ENCODE results near the gene PHYHIPL. TPM values are rescaled to one million over a fixed set of nuclear protein-coding genes. Genes with fewer than 3 reads are reported as not detected.

Gene PHYHIPL
- total and polyA plus RNA-seq, 2 of the 8 experiments (the other 6 are each of a cell fraction or from before 2014, with no cell fraction given), result 0.23 to 0.48 TPM

GRCh38 chr10:59276919-59277318, 100.5 kb downstream of the PHYHIPL start:
- H3K23ac ChIP-seq (ENCODE audit: insufficient read length), result no peak overlapping the region
- H3K4me1 ChIP-seq (replicated peaks in 1 of 4; ENCODE audit: control insufficient read depth in 3 of 4, insufficient read depth in 4 of 4, low read length in 3 of 4), result no peaks in the 10 kb centered on the region
- H3K79me2 ChIP-seq (ENCODE audit: control insufficient read depth in 1 of 2, insufficient read depth in 2 of 2, low read length in 2 of 2), result no peaks in the 10 kb centered on the region
- H3K9ac ChIP-seq (replicated peaks in 1 of 4; ENCODE audit: extremely low read depth in 1 of 4, low read depth in 3 of 4, low read length in 3 of 4), result no peak overlapping the region
- no peaks in the 10 kb centered on the region; the same call in 1 of the 2 replicates for H3K23me2 ChIP-seq (ENCODE audit: low read depth, low read length)
- H3K14ac ChIP-seq (ENCODE audit: insufficient read length), result no peak overlapping the region
- H3K9me3 ChIP-seq (ENCODE audit: insufficient read depth in 2 of 2, low read depth in 1 of 2, low read length in 1 of 2), result no peaks in the 10 kb centered on the region
- H2BK20ac ChIP-seq (ENCODE audit: low read length), result no peak overlapping the region
- no peaks in the 10 kb centered on the region for H3K36me3 ChIP-seq (ENCODE audit: control insufficient read depth in 2 of 4, insufficient read depth in 4 of 4, low read length in 3 of 4)
- FAIRE-seq (no peak), DNase-seq (ENCODE audit: low read depth in 1 of 2, low spot score in 2 of 2) (no peak)
- no peak overlapping the region for H4K8ac ChIP-seq (ENCODE audit: extremely low read depth, insufficient read depth, low read length)
- H2AK5ac ChIP-seq (ENCODE audit: low read depth, low read length), result no peak overlapping the region
- no peak overlapping the region for H2BK5ac ChIP-seq (ENCODE audit: low read depth, low read length)
- no peaks in the 10 kb centered on the region for H3K27me3 ChIP-seq (replicated peaks in 1 of 4; ENCODE audit: control insufficient read depth in 3 of 4, extremely low read depth in 1 of 4, insufficient read depth in 3 of 4, low read length in 3 of 4)
- H3K4me2 ChIP-seq (ENCODE audit: insufficient read depth in 1 of 2, low read depth in 2 of 2, low read length in 2 of 2), result no peak overlapping the region
- H3K56ac ChIP-seq (replicated peaks; ENCODE audit: insufficient read length, low read depth, low read length), result no peak overlapping the region
- H3K79me1 ChIP-seq (ENCODE audit: low read depth, low read length), result no peaks in the 10 kb centered on the region
- H3K18ac ChIP-seq (ENCODE audit: extremely low read depth, low read length), result no peak overlapping the region
- CTCF ChIA-PET (ENCODE audit: partially characterized antibody), result interaction anchor here (0.8 to 1.4 kb wide), 3 partner anchors 10 to 36 kb away, joined by 3 read pairs; no protein-coding TSS in a partner anchor
- H4K20me1 ChIP-seq (replicated peaks in 1 of 2; ENCODE audit: control insufficient read depth in 1 of 2, insufficient read depth in 2 of 2, low read length in 2 of 2), result no peaks in the 10 kb centered on the region
- no peak overlapping the region for H4K91ac ChIP-seq (replicated peaks; ENCODE audit: insufficient read length, low read length)
- H3K27ac ChIP-seq (ENCODE audit: low read depth, low read length), result no peak overlapping the region
- H3K4me3 ChIP-seq (ENCODE audit: extremely low read depth in 1 of 4, insufficient read depth in 2 of 4, low read depth in 3 of 4, low read length in 4 of 4), result no peak overlapping the region
- POLR2A ChIA-PET (ENCODE audit: partially characterized antibody), result no interaction called here
- no peak overlapping the region for H2BK120ac ChIP-seq (replicated peaks; ENCODE audit: low read depth, low read length)
- H3K4ac ChIP-seq (replicated peaks; ENCODE audit: insufficient read length, low read depth, low read length), result no peak overlapping the region
- H2BK15ac ChIP-seq (ENCODE audit: low read length), result no peak overlapping the region
- no peak overlapping the region for H2BK12ac ChIP-seq (ENCODE audit: low read depth, low read length)
- H4K5ac ChIP-seq (ENCODE audit: insufficient read length, low read depth, low read length), result no peak overlapping the region
- no peak overlapping the region for H2AFZ ChIP-seq (ENCODE audit: low read length)
- TF ChIP-seq CBX5 (IDR thresholded peaks at IDR 0.05; ENCODE audit: low read depth, low read length) (no peak), USF2 (IDR thresholded peaks at IDR 0.05; ENCODE audit: low read length) (no peak), CBX8 (IDR thresholded peaks at IDR 0.05; ENCODE audit: borderline replicate concordance, low read depth, low read length) (no peak), SUZ12 (IDR thresholded peaks at IDR 0.05; ENCODE audit: low read length) (no peak), KDM4A (IDR thresholded peaks at IDR 0.05; ENCODE audit: low read depth, low read length, severe bottlenecking) (no peak), RNF2 (IDR thresholded peaks at IDR 0.05; ENCODE audit: borderline replicate concordance, low read depth, low read length, missing control alignments, poor library complexity, severe bottlenecking) (no peak), CREB1 (IDR thresholded peaks at IDR 0.05) (no peak), TAF1 (IDR thresholded peaks at IDR 0.05; ENCODE audit: low read depth, low read length) (no peak), JUND (IDR thresholded peaks at IDR 0.05; ENCODE audit: low read length) (no peak), E2F6 (IDR thresholded peaks at IDR 0.05) (no peak), ASH2L (IDR thresholded peaks at IDR 0.05; ENCODE audit: low read length) (no peak), SP4 (IDR thresholded peaks at IDR 0.05; ENCODE audit: low read length) (no peak), TAF7 (optimal IDR thresholded peaks at IDR 0.05; ENCODE audit: borderline replicate concordance, low read depth, low read length) (no peak), RFX5 (IDR thresholded peaks at IDR 0.05; ENCODE audit: borderline replicate concordance, low read depth, low read length) (no peak)
